Measurements from ENCODE around the gene SMIM43. TPM values are rescaled to one million over a fixed set of nuclear protein-coding genes. Genes with fewer than 3 reads are reported as not detected.
A peak's percentile ranks its signal among the peaks of the same experiment; 100 is the strongest.

SMIM43 gene
- total RNA-seq, result not detected

GRCh38 chr4:121764702-121765367 is at the start of gene SMIM43:
Gene SMIM43, minus strand, starts transcription at chr4:121765164. Its CDS starts 59 bp downstream, at chr4:121765105.
- H3K4me1 Mint-ChIP-seq (ENCODE audit: low read depth), result peaks cover 9% of the 10 kb centered on the region
- no peaks in the 10 kb centered on the region for H3K36me3 Mint-ChIP-seq (ENCODE audit: insufficient read depth)
- peak within 1 kb of the TSS; percentile 49 for H3K4me3 Mint-ChIP-seq
- no peaks in the 10 kb centered on the region for H3K9me3 Mint-ChIP-seq
- no peak for DNase-seq
- ATAC-seq, result peak; percentile 41
- H3K27me3 Mint-ChIP-seq (ENCODE audit: low read depth), result peaks cover 67% of the 10 kb centered on the region

GRCh38 chr4:121814756-121815155 is 49.8 kb upstream of the SMIM43 start:
- no peak for ATAC-seq
- H3K4me1 Mint-ChIP-seq (ENCODE audit: low read depth), result peaks cover 7% of the 10 kb centered on the region
- no peak for DNase-seq

GRCh38 chr4:121811122-121811521 is 46.2 kb upstream of the SMIM43 start:
- Mint-ChIP-seq H3K27me3 (ENCODE audit: low read depth) (no peaks in the 10 kb centered on the region), H3K4me1 (ENCODE audit: low read depth) (peaks cover 4% of the 10 kb centered on the region), H3K4me3 (no peak overlapping the region), H3K9me3 (no peaks in the 10 kb centered on the region), H3K36me3 (ENCODE audit: insufficient read depth) (peaks cover 34% of the 10 kb centered on the region)
- ATAC-seq, result no peak
- no peak for DNase-seq

More at GRCh38 chr4:121814756-121815155, 49.8 kb upstream of the SMIM43 start:
- H3K27me3 Mint-ChIP-seq (ENCODE audit: low read depth), result no peaks in the 10 kb centered on the region
- H3K36me3 Mint-ChIP-seq (ENCODE audit: insufficient read depth), result peaks cover 27% of the 10 kb centered on the region
- H3K9me3 Mint-ChIP-seq, result no peaks in the 10 kb centered on the region
- no peak overlapping the region for H3K4me3 Mint-ChIP-seq

- H3K4me3 Mint-ChIP-seq, result no peak overlapping the region
- H3K36me3 Mint-ChIP-seq (ENCODE audit: insufficient read depth), result peaks cover 37% of the 10 kb centered on the region
- H3K27me3 Mint-ChIP-seq (ENCODE audit: low read depth), result no peaks in the 10 kb centered on the region
- H3K4me1 Mint-ChIP-seq (ENCODE audit: low read depth), result peaks cover 25% of the 10 kb centered on the region
- H3K9me3 Mint-ChIP-seq, result no peaks in the 10 kb centered on the region
- DNase-seq (no peak), ATAC-seq (no peak)
These were observed 41.4 kb upstream of the SMIM43 start for GRCh38 chr4:121806411-121806810.

- DNase-seq, result no peak
- H3K27me3 Mint-ChIP-seq (ENCODE audit: low read depth), result no peaks in the 10 kb centered on the region
- ATAC-seq, result no peak
- H3K4me1 Mint-ChIP-seq (ENCODE audit: low read depth), result peaks cover 42% of the 10 kb centered on the region
- no peaks in the 10 kb centered on the region for H3K9me3 Mint-ChIP-seq
- peak overlapping the region; percentile 92 for H3K4me3 Mint-ChIP-seq
- H3K36me3 Mint-ChIP-seq (ENCODE audit: insufficient read depth), result peaks cover 20% of the 10 kb centered on the region
These were observed 36.7 kb upstream of the SMIM43 start for GRCh38 chr4:121801715-121802075.

GRCh38 chr4:121800961-121801714 is 36.2 kb upstream of the SMIM43 start, which contains the start of gene EXOSC9:
Gene EXOSC9, plus strand, starts transcription at chr4:121801323. Its CDS starts 102 bp downstream, at chr4:121801425.
- no peaks in the 10 kb centered on the region for H3K9me3 Mint-ChIP-seq
- H3K4me3 Mint-ChIP-seq, result peak within 1 kb of the TSS; percentile 92
- DNase-seq, result peak; percentile 93
- H3K4me1 Mint-ChIP-seq (ENCODE audit: low read depth), result peaks cover 42% of the 10 kb centered on the region
- peaks cover 15% of the 10 kb centered on the region for H3K36me3 Mint-ChIP-seq (ENCODE audit: insufficient read depth)
- ATAC-seq, result peak; percentile 78
- no peaks in the 10 kb centered on the region for H3K27me3 Mint-ChIP-seq (ENCODE audit: low read depth)

GRCh38 chr4:121800638-121800960 is 35.6 kb upstream of the SMIM43 start:
- no peaks in the 10 kb centered on the region for H3K27me3 Mint-ChIP-seq (ENCODE audit: low read depth)
- no peaks in the 10 kb centered on the region for H3K9me3 Mint-ChIP-seq
- H3K4me3 Mint-ChIP-seq, result peak overlapping the region; percentile 92
- ATAC-seq, result peak in 1 of 2 donors; percentile 4
- peaks cover 15% of the 10 kb centered on the region for H3K36me3 Mint-ChIP-seq (ENCODE audit: insufficient read depth)
- H3K4me1 Mint-ChIP-seq (ENCODE audit: low read depth), result peaks cover 42% of the 10 kb centered on the region
- DNase-seq, result no peak

- no peaks in the 10 kb centered on the region for H3K27me3 Mint-ChIP-seq (ENCODE audit: low read depth)
- peak overlapping the region; percentile 92 for H3K4me3 Mint-ChIP-seq
- DNase-seq (no peak), ATAC-seq (no peak)
- H3K36me3 Mint-ChIP-seq (ENCODE audit: insufficient read depth), result peaks cover 11% of the 10 kb centered on the region
- H3K9me3 Mint-ChIP-seq, result no peaks in the 10 kb centered on the region
- peaks cover 41% of the 10 kb centered on the region for H3K4me1 Mint-ChIP-seq (ENCODE audit: low read depth)
These were observed 35.0 kb upstream of the SMIM43 start for GRCh38 chr4:121799867-121800501.

- Mint-ChIP-seq H3K9me3 (no peaks in the 10 kb centered on the region), H3K4me1 (ENCODE audit: low read depth) (peaks cover 37% of the 10 kb centered on the region), H3K4me3 (peak overlapping the region; percentile 24), H3K36me3 (ENCODE audit: insufficient read depth) (peaks cover 11% of the 10 kb centered on the region), H3K27me3 (ENCODE audit: low read depth) (no peaks in the 10 kb centered on the region)
- DNase-seq, result no peak
- ATAC-seq, result no peak
These were observed 34.4 kb upstream of the SMIM43 start for GRCh38 chr4:121799208-121799823.

GRCh38 chr4:121796283-121796682 is 31.3 kb upstream of the SMIM43 start:
- Mint-ChIP-seq H3K4me3 (no peak overlapping the region), H3K9me3 (no peaks in the 10 kb centered on the region), H3K4me1 (ENCODE audit: low read depth) (peaks cover 23% of the 10 kb centered on the region), H3K27me3 (ENCODE audit: low read depth) (no peaks in the 10 kb centered on the region), H3K36me3 (ENCODE audit: insufficient read depth) (no peaks in the 10 kb centered on the region)
- ATAC-seq (no peak), DNase-seq (no peak)

GRCh38 chr4:121794505-121795188 is 29.7 kb upstream of the SMIM43 start:
- H3K36me3 Mint-ChIP-seq (ENCODE audit: insufficient read depth), result no peaks in the 10 kb centered on the region
- peaks cover 10% of the 10 kb centered on the region for H3K4me1 Mint-ChIP-seq (ENCODE audit: low read depth)
- DNase-seq (no peak), ATAC-seq (no peak)
- H3K4me3 Mint-ChIP-seq, result no peak overlapping the region
- H3K9me3 Mint-ChIP-seq, result no peaks in the 10 kb centered on the region
- H3K27me3 Mint-ChIP-seq (ENCODE audit: low read depth), result no peaks in the 10 kb centered on the region

GRCh38 chr4:121792966-121793365 is 28.0 kb upstream of the SMIM43 start:
- Mint-ChIP-seq H3K27me3 (ENCODE audit: low read depth) (peaks cover 8% of the 10 kb centered on the region), H3K36me3 (ENCODE audit: insufficient read depth) (no peaks in the 10 kb centered on the region)
- no peak for ATAC-seq

GRCh38 chr4:121791481-121791880 is 26.5 kb upstream of the SMIM43 start:
- DNase-seq (no peak), ATAC-seq (no peak)
- H3K9me3 Mint-ChIP-seq, result no peaks in the 10 kb centered on the region
- H3K27me3 Mint-ChIP-seq (ENCODE audit: low read depth), result peaks cover 11% of the 10 kb centered on the region
- no peaks in the 10 kb centered on the region for H3K36me3 Mint-ChIP-seq (ENCODE audit: insufficient read depth)
- no peak overlapping the region for H3K4me3 Mint-ChIP-seq
- peaks cover 2% of the 10 kb centered on the region for H3K4me1 Mint-ChIP-seq (ENCODE audit: low read depth)

More at GRCh38 chr4:121792966-121793365, 28.0 kb upstream of the SMIM43 start:
- H3K4me3 Mint-ChIP-seq, result no peak overlapping the region
- H3K4me1 Mint-ChIP-seq (ENCODE audit: low read depth), result peaks cover 2% of the 10 kb centered on the region
- H3K9me3 Mint-ChIP-seq, result no peaks in the 10 kb centered on the region
- DNase-seq, result no peak

- ATAC-seq (no peak), DNase-seq (no peak)
- H3K4me1 Mint-ChIP-seq (ENCODE audit: low read depth), result peaks cover 2% of the 10 kb centered on the region
- H3K36me3 Mint-ChIP-seq (ENCODE audit: insufficient read depth), result no peaks in the 10 kb centered on the region
- H3K27me3 Mint-ChIP-seq (ENCODE audit: low read depth), result peaks cover 11% of the 10 kb centered on the region
- no peaks in the 10 kb centered on the region for H3K9me3 Mint-ChIP-seq
- H3K4me3 Mint-ChIP-seq, result no peak overlapping the region
These were observed 26.0 kb upstream of the SMIM43 start for GRCh38 chr4:121790976-121791375.
